C4-2B (cell line): ENCODE measurements around the gene ZBTB40.

ENCODE experiments used
- CTCF ChIP-seq: fragments of 450-650 bp; conservative IDR thresholded peaks from 2 replicates; pipeline ENCODE4 v1.5.1; 2017; ENCODE audit warnings: mild to moderate bottlenecking
- ZFX ChIP-seq: fragments of 450-650 bp; IDR thresholded peaks from 2 replicates; pipeline ENCODE4 v1.6.1; 2017

DNA sequence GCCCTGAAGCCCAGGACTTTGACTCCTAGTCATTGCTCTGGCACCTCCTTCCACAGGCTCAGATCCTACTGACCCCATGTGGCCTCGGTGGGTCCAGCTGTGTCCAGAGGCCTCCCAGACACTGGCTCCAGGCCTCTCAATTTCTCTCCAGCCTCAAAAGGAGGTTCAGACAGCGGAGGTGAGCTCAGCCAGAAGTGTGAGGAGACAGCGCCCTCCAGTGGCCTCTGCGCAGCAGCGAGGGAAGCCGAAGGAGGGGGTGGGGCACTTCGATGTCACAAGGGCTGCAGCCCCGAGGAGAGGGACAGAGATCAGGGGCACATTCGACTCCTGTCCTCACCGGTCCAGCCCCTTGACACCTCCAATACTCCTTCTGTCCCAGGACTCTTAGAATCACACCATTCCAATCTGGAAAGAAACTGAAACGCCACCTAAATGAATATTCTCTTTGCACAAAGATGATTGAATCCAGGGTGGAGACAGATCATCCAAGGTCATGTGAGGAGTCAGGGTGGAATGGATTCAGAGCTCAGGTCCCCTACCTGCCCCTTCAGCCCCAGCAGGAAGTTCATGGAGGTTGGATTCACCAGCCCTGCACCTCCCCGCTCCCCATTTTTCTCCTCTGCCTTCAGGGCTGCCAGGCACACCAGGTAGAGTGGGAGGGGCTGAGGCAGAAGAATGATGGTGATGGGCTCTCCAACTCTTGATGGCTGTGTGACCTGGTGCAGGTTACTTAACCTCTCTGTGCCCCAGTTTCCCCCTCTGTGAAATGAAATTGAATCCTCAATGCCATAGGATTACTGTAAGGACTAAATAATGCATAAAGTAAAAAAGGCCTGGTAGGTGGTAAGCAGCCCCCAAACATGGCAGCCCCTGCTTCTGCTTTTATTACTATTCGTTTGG is 34.8 kb upstream of the ZBTB40 start:
- TF ChIP-seq CTCF (peak; percentile 82), ZFX (no peak)
